Neural cell (in vitro differentiated cells): Measurements from ENCODE around the gene ISG20. TPM values are rescaled to one million over a fixed set of nuclear protein-coding genes. Genes with fewer than 3 reads are reported as not detected.

Experiments
- H2AFZ ChIP-seq: fragments of 200-600, 300-800 bp; sonication (generic), shearing (Covaris generic); 2 replicates; pipeline ENCODE4 v1.6.0; 2014; ENCODE audit warnings: low read depth, mild to moderate bottlenecking, antibody characterized with exemption, low read length, moderate library complexity
- H3F3A ChIP-seq: fragments of 200-600 bp; shearing (Covaris generic); 2 replicates; pipeline ENCODE4 v1.6.1; 2016; ENCODE audit warnings: mild to moderate bottlenecking, moderate library complexity, mixed read lengths, antibody characterized with exemption, low read length; ENCODE audit not compliant: insufficient read depth, poor library complexity, severe bottlenecking
- H3K27ac ChIP-seq: fragments of 200-600, 300-800 bp; sonication (generic), shearing (Covaris generic); 2 replicates; pipeline ENCODE4 v1.5.1; 2014; ENCODE audit warnings: mild to moderate bottlenecking, low read length, moderate library complexity
- H3K27me3 ChIP-seq: fragments of 300-800, 200-600 bp; sonication (generic), shearing (Covaris generic); 2 replicates; pipeline ENCODE4 v1.6.0; 2014; ENCODE audit warnings: mild to moderate bottlenecking, low read depth, low read length, moderate library complexity; ENCODE audit not compliant: insufficient read depth
- H3K36me3 ChIP-seq: fragments of 300-800, 200-600 bp; sonication (generic), shearing (Covaris generic); 2 replicates; pipeline ENCODE4 v1.5.1; 2014; ENCODE audit warnings: mild to moderate bottlenecking, antibody characterized with exemption, low read length, moderate library complexity; ENCODE audit not compliant: insufficient read depth
- H3K4me2 ChIP-seq: fragments of 300-800, 200-600 bp; sonication (generic), shearing (Covaris generic); 2 replicates; pipeline ENCODE4 v1.6.0; 2014; ENCODE audit warnings: mild to moderate bottlenecking, low read length
- H3K4me3 ChIP-seq: fragments of 300-800, 200-600 bp; sonication (generic), shearing (Covaris generic); 2 replicates; pipeline ENCODE4 v1.5.1; 2014; ENCODE audit warnings: mild to moderate bottlenecking, low read length, moderate library complexity
- H3K79me2 ChIP-seq: fragments of 200-600 bp; shearing (Covaris generic); replicated peaks from 2 replicates; pipeline ENCODE4 v1.6.0; 2014; ENCODE audit warnings: mild to moderate bottlenecking, low read length, moderate library complexity; ENCODE audit not compliant: insufficient read depth
- H3K9ac ChIP-seq: fragments of 300-800, 200-600 bp; sonication (generic), shearing (Covaris generic); 2 replicates; pipeline ENCODE4 v1.6.1; 2016; ENCODE audit warnings: mild to moderate bottlenecking, low read length, mixed read lengths
- H3K9me2 ChIP-seq: fragments of 200-600 bp; shearing (Covaris generic); 2 replicates; pipeline ENCODE4 v1.6.1; 2016; ENCODE audit warnings: mild to moderate bottlenecking, low read length, mixed read lengths; ENCODE audit not compliant: insufficient read depth
- H3K9me3 ChIP-seq: fragments of 200-600, 300-800 bp; sonication (generic), shearing (Covaris generic); 2 replicates; pipeline ENCODE4 v1.6.1; 2016; ENCODE audit warnings: mild to moderate bottlenecking, mixed run types, low read length, moderate library complexity, mixed read lengths
- H4K20me1 ChIP-seq: fragments of 200-600 bp; shearing (Covaris generic); 2 replicates; pipeline ENCODE4 v1.6.1; 2016; ENCODE audit warnings: mild to moderate bottlenecking, mixed run types; ENCODE audit not compliant: insufficient read depth
- CTCF ChIP-seq: fragments of 450-650 bp; IDR thresholded peaks from 2 replicates; pipeline ENCODE4 v1.5.1; 2014; ENCODE audit warnings: antibody characterized with exemption, mild to moderate bottlenecking, moderate library complexity; ENCODE audit not compliant: poor library complexity, severe bottlenecking
- EP300 ChIP-seq: fragments of 450-650 bp; conservative IDR thresholded peaks from 2 replicates; pipeline ENCODE4 v1.6.1; 2014; ENCODE audit warnings: antibody characterized with exemption, mild to moderate bottlenecking, moderate library complexity; ENCODE audit not compliant: poor library complexity, severe bottlenecking
- EZH2 ChIP-seq: fragments of 200-600, 300-800 bp; shearing (Covaris generic), sonication (generic); IDR thresholded peaks from 2 replicates; pipeline ENCODE4 v1.6.1; 2014; ENCODE audit warnings: antibody characterized with exemption, low read length, borderline replicate concordance, mild to moderate bottlenecking; ENCODE audit not compliant: insufficient read depth, poor library complexity, severe bottlenecking
- MXI1 ChIP-seq: fragments of 450-650 bp; conservative IDR thresholded peaks from 2 replicates; pipeline ENCODE4 v1.6.1; 2014; ENCODE audit warnings: antibody characterized with exemption, mild to moderate bottlenecking; ENCODE audit not compliant: poor library complexity, severe bottlenecking
- POLR2AphosphoS5 ChIP-seq: IDR thresholded peaks from 2 replicates; pipeline ENCODE4 v1.6.1; 2012
- RAD21 ChIP-seq: fragments of 450-650 bp; conservative IDR thresholded peaks from 2 replicates; pipeline ENCODE4 v1.6.1; 2014; ENCODE audit warnings: antibody characterized with exemption, mild to moderate bottlenecking, moderate library complexity
- REST ChIP-seq: IDR thresholded peaks from 2 replicates; pipeline ENCODE4 v1.6.1; 2012; ENCODE audit warnings: borderline replicate concordance
- SMC3 ChIP-seq: fragments of 450-650 bp; conservative IDR thresholded peaks from 2 replicates; pipeline ENCODE4 v1.6.1; 2014; ENCODE audit warnings: antibody characterized with exemption, mild to moderate bottlenecking, moderate library complexity; ENCODE audit not compliant: poor library complexity
- TAF1 ChIP-seq: IDR thresholded peaks from 2 replicates; pipeline ENCODE4 v1.6.1; 2012; ENCODE audit warnings: low read depth
- polyA plus RNA-seq: library from polyadenylated mRNA; depleted of rRNA; stranded (reverse); fragments of >200 nt; gene quantifications from 2 replicates; pipeline ENCODE4 v1.2.3, GENCODE V29; 2014

The ISG20 gene
- polyA plus RNA-seq, 1 donor from 2014 or later: 0.88 TPM

GRCh38 chr15:88680241-88681001 lies 41.6 kb downstream of the ISG20 start:
- no peaks in the 10 kb centered on the region for H3K79me2 ChIP-seq
- no peaks in the 10 kb centered on the region for H3K27me3 ChIP-seq
- no peak overlapping the region for H3K9ac ChIP-seq
- TF ChIP-seq EZH2 (no peak), SMC3 (no peak), TAF1 (no peak), POLR2AphosphoS5 (no peak), MXI1 (no peak), EP300 (no peak), REST (no peak), RAD21 (no peak)
- H3K4me2 ChIP-seq: no peak overlapping the region
- no peaks in the 10 kb centered on the region for H3K9me2 ChIP-seq
- H4K20me1 ChIP-seq: no peaks in the 10 kb centered on the region
- H3F3A ChIP-seq: no peaks in the 10 kb centered on the region
- no peak overlapping the region for H3K27ac ChIP-seq
- no peak overlapping the region for H3K4me3 ChIP-seq
- no peaks in the 10 kb centered on the region for H3K36me3 ChIP-seq
- no peak overlapping the region for H2AFZ ChIP-seq
- no peaks in the 10 kb centered on the region for H3K9me3 ChIP-seq

- Histone ChIP-seq H3K4me3 (no peak overlapping the region), H3K4me2 (no peak overlapping the region), H3K27me3 (no peaks in the 10 kb centered on the region), H3F3A (no peaks in the 10 kb centered on the region), H3K9ac (no peak overlapping the region), H3K27ac (no peak overlapping the region), H4K20me1 (no peaks in the 10 kb centered on the region), H3K36me3 (no peaks in the 10 kb centered on the region), H3K79me2 (no peaks in the 10 kb centered on the region), H3K9me3 (no peaks in the 10 kb centered on the region), H3K9me2 (no peaks in the 10 kb centered on the region), H2AFZ (no peak overlapping the region)
- TF ChIP-seq RAD21 (no peak), CTCF (no peak), MXI1 (no peak), EZH2 (no peak), SMC3 (no peak), REST (no peak), POLR2AphosphoS5 (no peak), EP300 (no peak), TAF1 (no peak)
Observed at GRCh38 chr15:88681610-88682221, 42.9 kb downstream of the ISG20 start.
